Ectodermal cell (in vitro differentiated cells): Measurements from ENCODE around the gene BLMH.

Source experiments
- H3K27ac ChIP-seq: 2 replicates; pipeline ENCODE4 v1.7.0; 2013; ENCODE audit warnings: mild to moderate bottlenecking, low read depth, low read length; ENCODE audit not compliant: insufficient read depth, poor library complexity, severe bottlenecking
- H3K27me3 ChIP-seq: 2 replicates; pipeline ENCODE4 v1.7.0; 2013; ENCODE audit warnings: mild to moderate bottlenecking, low read length; ENCODE audit not compliant: insufficient read depth, control insufficient read depth, poor library complexity, severe bottlenecking
- H3K36me3 ChIP-seq: one replicate; pipeline ENCODE4 v1.7.0; 2013; ENCODE audit warnings: low read length; ENCODE audit not compliant: control insufficient read depth, insufficient read depth
- H3K4me1 ChIP-seq: one replicate; pipeline ENCODE4 v1.7.0; 2013; ENCODE audit warnings: low read length; ENCODE audit not compliant: control insufficient read depth, insufficient read depth
- H3K4me3 ChIP-seq: 2 replicates; pipeline ENCODE4 v1.7.0; 2013; ENCODE audit warnings: low read depth, low read length, control low read depth; ENCODE audit not compliant: insufficient read depth
- H3K9me3 ChIP-seq: 2 replicates; pipeline ENCODE4 v1.7.0; 2013; ENCODE audit warnings: mild to moderate bottlenecking, low read length, moderate library complexity; ENCODE audit not compliant: control insufficient read depth
- WGBS, 2 experiments: methylation state at CpG; one replicate each; pipeline ENCODE4 v1.1.7; 2013; ENCODE audit warnings: missing lambda C conversion rate in 2 of 2; 5-methylcytosine and 5-hydroxymethylcytosine counted together

Gene BLMH

DNA sequence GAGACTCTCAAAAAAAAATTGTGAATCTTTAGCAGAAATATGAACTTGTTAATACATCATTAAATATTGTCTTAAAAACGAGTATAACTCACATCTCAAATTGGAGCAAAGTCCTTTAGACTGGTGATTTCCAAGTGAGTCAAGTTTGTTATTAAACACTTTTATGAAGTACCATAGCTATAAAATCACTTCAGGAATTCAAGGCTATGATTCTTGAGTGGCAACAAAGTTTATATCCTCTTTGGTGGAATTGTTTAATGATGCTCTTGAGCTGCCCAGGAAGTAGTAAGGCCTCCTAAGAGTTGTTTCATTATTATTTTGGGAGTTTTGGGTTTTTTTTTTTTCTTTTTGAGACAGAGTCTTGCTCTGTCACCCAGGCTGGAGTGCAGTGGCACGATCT, 16.7 kb upstream of the BLMH start:
- WGBS, 2 experiments = 61 to 94% methylated on average over 1 to 2 of the region's 2 CpGs
- Histone ChIP-seq H3K27ac (no peak overlapping the region), H3K4me1 (no peaks in the 10 kb centered on the region), H3K27me3 (no peaks in the 10 kb centered on the region), H3K36me3 (no peaks in the 10 kb centered on the region), H3K9me3 (no peaks in the 10 kb centered on the region), H3K4me3 (no peak overlapping the region)

DNA sequence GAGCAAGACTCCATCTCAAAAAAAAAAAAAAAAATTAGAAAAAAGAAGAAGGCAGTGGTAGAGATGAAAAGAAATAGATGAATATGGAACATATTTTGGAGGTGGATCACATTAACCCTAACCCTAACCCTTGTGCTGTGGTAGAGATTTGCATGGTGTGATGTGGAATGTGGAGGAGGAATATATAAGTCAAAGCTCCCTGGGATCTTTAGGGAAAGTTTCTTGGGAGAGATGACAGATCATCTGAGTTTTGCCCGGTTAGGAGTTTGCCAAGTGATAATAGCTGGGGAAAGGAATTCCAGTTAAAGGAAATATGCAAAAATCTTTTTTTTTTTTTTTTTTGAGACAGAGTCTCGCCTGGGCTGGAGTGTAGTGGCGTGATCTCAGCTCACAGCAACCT, 13.0 kb upstream of the BLMH start:
- no peaks in the 10 kb centered on the region for H3K9me3 ChIP-seq

DNA sequence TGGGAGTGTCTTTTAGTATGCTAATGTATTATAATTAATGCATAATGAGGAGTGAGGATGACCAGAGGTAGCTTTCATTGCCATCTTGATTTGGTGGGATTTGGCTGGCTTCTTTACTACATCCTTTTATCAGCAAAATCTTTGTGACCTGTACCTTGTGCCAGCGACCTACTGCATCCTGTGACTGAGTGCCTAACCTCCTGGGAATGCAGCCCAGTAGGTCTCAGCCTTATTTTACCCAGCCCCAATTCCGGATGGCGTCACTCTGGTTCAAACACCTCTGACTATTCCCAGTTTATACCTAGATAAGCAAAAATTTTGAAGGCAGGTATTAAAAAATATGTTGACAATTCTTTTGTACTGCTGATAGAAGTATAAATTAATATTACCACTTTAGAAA, 10.5 kb upstream of the BLMH start:
- H3K4me3 ChIP-seq = no peak overlapping the region
- H3K4me1 ChIP-seq = no peaks in the 10 kb centered on the region
- H3K36me3 ChIP-seq = no peaks in the 10 kb centered on the region
- no peak overlapping the region for H3K27ac ChIP-seq
- WGBS, 2 experiments = 90 to 99% methylated on average over 3 of the region's 3 CpGs
- no peaks in the 10 kb centered on the region for H3K9me3 ChIP-seq
- no peaks in the 10 kb centered on the region for H3K27me3 ChIP-seq

More for the DNA sequence above, 13.0 kb upstream of the BLMH start:
- H3K27me3 ChIP-seq = no peaks in the 10 kb centered on the region
- H3K4me1 ChIP-seq = no peaks in the 10 kb centered on the region
- H3K36me3 ChIP-seq = no peaks in the 10 kb centered on the region
- H3K27ac ChIP-seq = no peak overlapping the region
- no peak overlapping the region for H3K4me3 ChIP-seq
- 84 to 93% methylated on average over 3 of the region's 3 CpGs for whole genome bisulfite sequencing, 2 experiments

DNA sequence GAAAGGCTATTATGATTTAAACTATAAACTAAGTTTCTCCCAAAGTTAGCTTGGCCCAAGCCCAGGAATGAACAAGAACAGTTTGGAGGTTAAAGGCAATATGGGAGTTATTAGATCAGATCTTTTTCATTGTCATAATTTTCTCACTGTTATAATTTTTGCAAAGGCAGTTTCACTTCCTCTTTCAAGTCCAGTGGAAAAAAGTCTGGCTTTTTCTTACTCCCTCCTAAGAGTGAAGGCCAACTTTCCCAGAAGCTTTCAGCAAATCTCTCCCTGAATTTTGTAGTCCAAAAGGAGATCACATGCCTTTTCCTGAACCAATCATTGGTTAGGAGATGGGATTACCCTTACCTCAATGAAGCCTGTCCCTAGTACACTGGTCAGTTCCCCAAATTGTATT, 9.1 kb upstream of the BLMH start:
- Histone ChIP-seq H3K4me3 (no peak overlapping the region), H3K27ac (no peak overlapping the region), H3K9me3 (no peaks in the 10 kb centered on the region), H3K27me3 (no peaks in the 10 kb centered on the region), H3K4me1 (no peaks in the 10 kb centered on the region), H3K36me3 (no peaks in the 10 kb centered on the region)

DNA sequence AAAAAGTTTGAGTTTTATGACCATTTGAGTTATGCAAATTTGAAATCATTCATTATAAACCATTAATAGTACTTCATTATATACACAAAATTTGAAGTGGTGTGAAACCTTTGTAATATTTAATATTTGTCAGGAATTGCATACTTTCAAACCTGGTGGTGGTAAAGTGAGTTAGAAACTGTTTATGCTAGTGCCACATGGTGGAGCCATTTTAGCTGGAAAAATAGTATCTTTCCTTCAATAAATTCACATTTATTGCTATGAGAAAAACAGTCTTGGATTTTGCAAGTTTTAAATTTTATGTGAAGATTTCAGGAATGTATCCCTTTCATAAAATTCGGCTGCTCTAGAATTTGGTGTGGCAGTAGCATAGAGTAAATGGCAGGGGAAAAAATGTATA, 7.3 kb upstream of the BLMH start:
- no peaks in the 10 kb centered on the region for H3K4me1 ChIP-seq
- no peak overlapping the region for H3K4me3 ChIP-seq
- H3K27ac ChIP-seq = no peak overlapping the region
- 81% methylated on average over 1 of the region's 1 CpG for WGBS, 2 experiments
- H3K27me3 ChIP-seq = peaks cover 1% of the 10 kb centered on the region
- no peaks in the 10 kb centered on the region for H3K9me3 ChIP-seq
- H3K36me3 ChIP-seq = no peaks in the 10 kb centered on the region

DNA sequence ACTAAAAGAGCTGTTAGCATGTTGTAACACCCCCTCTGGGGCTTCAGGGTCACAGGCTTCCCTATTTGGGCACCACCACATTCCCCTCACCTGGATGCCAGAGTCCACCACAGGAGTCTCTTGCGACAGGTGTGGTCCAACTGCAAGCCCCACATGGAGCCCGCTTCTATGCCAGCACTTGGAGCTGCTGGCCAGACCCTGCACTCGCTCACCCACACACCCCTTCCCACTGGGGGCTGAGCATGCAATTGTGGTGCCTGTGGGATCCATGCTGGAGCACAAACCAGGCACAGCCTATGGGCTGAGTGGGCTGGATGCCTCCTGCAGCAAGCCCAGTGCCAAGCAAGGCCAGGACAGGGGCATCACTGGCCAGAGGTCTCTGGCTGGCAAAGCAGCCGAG, 6.0 kb upstream of the BLMH start:
- Histone ChIP-seq H3K27ac (no peak overlapping the region), H3K9me3 (no peaks in the 10 kb centered on the region), H3K36me3 (no peaks in the 10 kb centered on the region), H3K4me1 (no peaks in the 10 kb centered on the region), H3K4me3 (no peak overlapping the region), H3K27me3 (peaks cover 14% of the 10 kb centered on the region)
- WGBS, 2 experiments = 88 to 94% methylated on average over 4 of the region's 4 CpGs

DNA sequence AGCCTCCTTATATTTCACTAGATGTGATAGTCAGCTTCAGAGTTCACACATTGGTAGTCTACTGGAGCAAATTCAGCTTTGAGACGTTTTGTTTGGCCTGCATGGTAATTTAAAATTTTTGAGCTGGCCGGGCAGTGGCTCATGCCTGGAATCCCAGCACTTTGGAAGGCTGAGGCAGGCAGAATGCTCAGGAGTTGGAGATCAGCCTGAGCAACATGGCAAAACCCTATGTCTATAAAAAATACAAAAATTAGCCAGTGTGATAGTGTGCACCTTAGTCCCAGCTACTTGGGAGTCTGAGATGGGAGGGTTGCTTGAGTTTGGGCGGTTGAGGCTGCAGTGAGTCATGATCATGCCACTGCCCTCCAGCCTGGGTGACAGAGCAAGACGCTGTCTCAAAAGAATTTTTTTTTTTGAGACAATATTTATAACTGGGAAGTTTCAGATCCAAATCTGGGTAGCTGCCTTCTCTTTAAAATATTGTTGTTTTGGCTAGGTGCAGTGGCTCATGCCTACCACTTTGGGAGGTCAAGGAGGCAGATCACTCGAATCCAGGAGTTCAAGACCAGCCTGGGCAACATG, 4.8 kb upstream of the BLMH start:
- H3K9me3 ChIP-seq = no peaks in the 10 kb centered on the region
- H3K4me1 ChIP-seq = no peaks in the 10 kb centered on the region
- H3K27me3 ChIP-seq = peaks cover 24% of the 10 kb centered on the region
- no peak overlapping the region for H3K4me3 ChIP-seq
- WGBS, 2 experiments = 78 to 80% methylated on average over 5 of the region's 5 CpGs
- no peaks in the 10 kb centered on the region for H3K36me3 ChIP-seq
- no peak overlapping the region for H3K27ac ChIP-seq

DNA sequence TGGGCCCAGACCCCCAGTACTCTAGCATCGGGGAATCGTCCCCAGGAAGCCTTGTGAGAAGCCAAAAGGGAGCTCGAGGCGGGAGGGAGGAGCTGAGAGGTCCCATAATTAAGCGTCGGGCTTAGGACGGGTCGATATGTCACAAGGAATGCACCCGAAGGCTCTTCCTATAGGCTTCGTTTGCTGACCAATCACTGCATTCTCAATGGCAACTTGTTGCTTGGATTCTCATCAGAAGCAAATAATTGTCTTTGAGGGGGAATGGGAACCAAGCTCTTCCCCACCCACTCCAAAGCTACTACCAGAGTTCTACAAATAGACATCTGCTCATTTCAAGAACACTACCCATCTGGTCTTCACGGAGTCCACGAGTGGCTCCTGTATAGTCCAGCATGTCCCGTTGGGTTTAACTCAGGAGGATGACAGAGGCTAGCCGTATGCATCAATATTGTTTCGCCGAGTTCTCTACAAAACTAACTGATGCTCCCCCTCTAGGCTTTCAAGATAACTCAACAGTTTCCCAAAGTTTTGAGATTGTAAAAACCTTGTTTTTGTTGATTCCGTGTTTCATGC, 628 bp upstream of the BLMH start:
- H3K9me3 ChIP-seq = no peaks in the 10 kb centered on the region
- H3K36me3 ChIP-seq = peaks cover under 1% of the 10 kb centered on the region
- H3K27ac ChIP-seq = no peak overlapping the region
- 35 to 38% methylated on average over 17 of the region's 17 CpGs for WGBS, 2 experiments
- peaks cover 35% of the 10 kb centered on the region for H3K27me3 ChIP-seq
- H3K4me1 ChIP-seq = peaks cover 8% of the 10 kb centered on the region
- peak overlapping the region; percentile 82 for H3K4me3 ChIP-seq

DNA sequence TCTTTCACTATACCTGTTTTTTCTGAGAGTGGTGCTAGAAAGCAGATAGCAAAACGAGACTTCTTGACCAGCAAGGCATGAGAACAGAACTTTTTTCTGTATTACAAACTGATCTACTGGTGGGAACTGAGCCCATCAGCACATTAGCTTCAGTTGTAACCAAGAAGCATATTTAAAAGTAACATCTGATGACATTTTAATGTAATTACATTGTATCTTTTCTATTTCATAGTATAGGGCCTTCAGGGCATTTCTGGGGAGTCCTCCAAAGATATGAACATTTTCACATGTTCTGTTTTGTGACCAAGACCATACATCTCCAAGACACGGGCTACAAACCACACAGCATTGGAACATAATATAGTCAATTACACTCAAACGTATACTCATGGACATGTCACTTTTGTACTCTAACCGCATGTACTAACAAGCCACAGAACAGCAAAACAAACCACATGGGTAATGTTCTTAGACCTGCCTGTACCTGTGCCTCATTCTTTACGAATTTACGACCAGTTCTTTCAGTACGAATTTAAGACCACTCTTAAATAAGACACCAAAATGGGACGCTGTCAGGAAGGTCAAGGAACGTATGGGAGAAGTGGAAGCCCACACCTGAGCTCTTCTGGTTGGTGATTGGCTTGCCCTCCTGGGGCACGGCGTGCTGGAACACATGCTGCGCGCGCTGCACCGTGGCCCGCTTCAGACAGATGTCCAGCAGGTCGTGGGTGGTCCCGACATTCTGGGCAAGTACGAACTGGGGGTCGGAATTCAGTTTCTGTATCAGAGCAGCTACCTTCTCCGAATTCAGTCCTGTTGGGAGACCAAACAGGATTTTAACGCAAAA, 825 bp downstream of the BLMH start:
- H3K27ac ChIP-seq = no peak overlapping the region
- WGBS, 2 experiments = 11 to 12% methylated on average over 22 of the region's 22 CpGs
- peaks cover 8% of the 10 kb centered on the region for H3K4me1 ChIP-seq
- H3K4me3 ChIP-seq = peak overlapping the region; percentile 82
- H3K36me3 ChIP-seq = peaks cover 13% of the 10 kb centered on the region
- peaks cover 35% of the 10 kb centered on the region for H3K27me3 ChIP-seq
- H3K9me3 ChIP-seq = no peaks in the 10 kb centered on the region

DNA sequence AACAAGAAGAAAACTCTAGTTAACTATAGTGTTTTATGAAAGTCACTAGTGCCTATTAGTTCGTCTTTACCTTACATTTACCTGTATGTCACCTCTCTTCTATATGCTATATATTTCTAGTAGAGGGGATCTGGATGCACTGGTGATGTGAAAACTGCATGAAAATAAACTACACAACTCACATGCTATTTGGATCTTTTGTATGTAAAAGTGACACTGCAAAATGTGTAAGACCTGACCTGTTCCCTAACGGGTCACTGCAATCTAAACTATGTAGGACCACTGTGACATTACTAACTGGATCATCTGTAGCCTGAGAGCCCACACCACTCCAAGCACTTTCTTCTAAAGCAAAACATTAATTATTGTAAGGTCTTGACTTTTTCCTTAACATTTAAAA, 1.7 kb downstream of the BLMH start:
- 88 to 92% methylated on average over 1 of the region's 2 CpGs for WGBS, 2 experiments
- peaks cover 35% of the 10 kb centered on the region for H3K27me3 ChIP-seq
- no peak overlapping the region for H3K27ac ChIP-seq
- no peaks in the 10 kb centered on the region for H3K9me3 ChIP-seq
- H3K36me3 ChIP-seq = peaks cover 16% of the 10 kb centered on the region
- H3K4me3 ChIP-seq = no peak overlapping the region
- peaks cover 8% of the 10 kb centered on the region for H3K4me1 ChIP-seq
